Ovary (tissue), 9 donors: Measurements from ENCODE around the gene TPK1. TPM values are rescaled to one million over a fixed set of nuclear protein-coding genes. Genes with fewer than 3 reads are reported as not detected.
"Not testable (repeated sequence)": the region's sequence is repeated elsewhere in the genome, so short reads cannot be mapped to it uniquely, and the experiment has no call there.

Experiments
- DNase-seq, 5 donors: peaks; one replicate each; pipeline ENCODE4 v3.0.0-alpha.2; 2019 to 2020
- H3K27ac ChIP-seq, 2 donors: fragments of 200-600 bp; one replicate each; pipeline versions ENCODE4 v1.5.1 to v1.8.0; 2019 to 2022
- H3K27me3 ChIP-seq: fragments of 200-600 bp; one replicate; pipeline ENCODE4 v1.8.0; 2022
- H3K36me3 ChIP-seq: fragments of 200-600 bp; sonication (generic); one replicate; pipeline ENCODE4 v1.5.1; 2019
- H3K4me1 ChIP-seq: one replicate; pipeline ENCODE4 v1.8.1; 2013; ENCODE audit warnings: mild to moderate bottlenecking, moderate library complexity; ENCODE audit not compliant: insufficient read depth
- H3K4me3 ChIP-seq: fragments of 200-600 bp; sonication (generic); one replicate; pipeline ENCODE4 v1.5.1; 2017
- H3K9me3 ChIP-seq, 2 donors: fragments of 200-600 bp in 1 of 2; sonication (generic) in 1 of 2; one replicate each; pipeline versions ENCODE4 v1.5.1 to v1.8.1; 2013 to 2019; ENCODE audit warnings: mild to moderate bottlenecking in 1 of 2, moderate library complexity in 1 of 2
- EP300 ChIP-seq: sonication (generic); formaldehyde crosslinking; IDR thresholded peaks from one replicate; pipeline ENCODE4 v1.6.1; 2017; ENCODE audit warnings: antibody characterized with exemption
- POLR2A ChIP-seq: fragments of 450-650 bp; IDR thresholded peaks from one replicate; pipeline ENCODE4 v1.6.1; 2017; ENCODE audit warnings: antibody characterized with exemption, mild to moderate bottlenecking, moderate library complexity
- WGBS, 3 donors: extraction: QIAGEN DNeasy Blood & Tissue Kit in 1 of 3; methylation state at CpG; one replicate each; pipeline versions ENCODE4 v1.1.5 to v1.1.7; 2013 to 2017; 5-methylcytosine and 5-hydroxymethylcytosine counted together
- intact Hi-C, 4 donors: fragments of 100-400 bp; cut with DNase I; formaldehyde crosslinking; loops; one replicate each; pipeline versions ENCODE4 v1.11.0 to v1.15.1; 2022 to 2023
- polyA plus RNA-seq, 2 donors: library from polyadenylated mRNA; stranded (reverse); fragments of 200-250 nt in 1 of 2; fragments of 350-450 nt in 1 of 2; fragmentation: Illumina TruSeq in 1 of 2; extraction: RNeasy Lipid Tissue Mini Kit (QIAGEN cat#74804) in 1 of 2; gene quantifications; one replicate each; pipeline ENCODE4 v1.2.3, GENCODE V29; 2013 to 2014
- total RNA-seq, 7 donors: library from RNA; depleted of rRNA in 2 of 7; stranded (reverse); fragments of >200 nt in 2 of 7; fragmentation: NEBNext Ultra II Directional in 3 of 7; extraction: Animal tissue kit (Norgen Biotek cat#: 25700) in 3 of 7; gene quantifications; one replicate each; pipeline versions ENCODE4 v1.1.0 to v1.2.4, GENCODE V29; 2016 to 2023
- TF ChIP-seq, protein P1 (sequence below), 3 donors: fragments of 450-650 bp in 2 of 3; fragments of 200-600 bp in 1 of 3; IDR thresholded peaks; one replicate each; pipeline versions ENCODE4 v1.5.1 to v1.8.0; 2016 to 2022; ENCODE audit warnings: antibody characterized with exemption in 3 of 3, mild to moderate bottlenecking in 1 of 3
- donor health status: DM: no; HTN: no; CAD: no; lungs with moderate emphysema.
- donor health status: DM: no; HTN: no; CAD: no.
- donor health status: Bipolar disorder and iron deficiency.
- donor health status: DM: yes; HTN: yes; CAD: no.
- donor health status: DM: no; HTN: no; CAD: no.
- donor health status: DM: yes; HTN: yes; CAD: no.

TPK1 gene
- total and polyA plus RNA-seq, 9 donors: 3.2 to 13.1 (median 4.6) TPM

- Histone ChIP-seq H3K27ac (no peak overlapping the region), H3K27me3 (no peaks in the 10 kb centered on the region), H3K9me3 (no peaks in the 10 kb centered on the region), H3K4me1 (no peaks in the 10 kb centered on the region), H3K4me3 (no peak overlapping the region), H3K36me3 (no peaks in the 10 kb centered on the region)
- TF ChIP-seq POLR2A (no peak), EP300 (no peak)
- TF ChIP-seq, protein P1, sequence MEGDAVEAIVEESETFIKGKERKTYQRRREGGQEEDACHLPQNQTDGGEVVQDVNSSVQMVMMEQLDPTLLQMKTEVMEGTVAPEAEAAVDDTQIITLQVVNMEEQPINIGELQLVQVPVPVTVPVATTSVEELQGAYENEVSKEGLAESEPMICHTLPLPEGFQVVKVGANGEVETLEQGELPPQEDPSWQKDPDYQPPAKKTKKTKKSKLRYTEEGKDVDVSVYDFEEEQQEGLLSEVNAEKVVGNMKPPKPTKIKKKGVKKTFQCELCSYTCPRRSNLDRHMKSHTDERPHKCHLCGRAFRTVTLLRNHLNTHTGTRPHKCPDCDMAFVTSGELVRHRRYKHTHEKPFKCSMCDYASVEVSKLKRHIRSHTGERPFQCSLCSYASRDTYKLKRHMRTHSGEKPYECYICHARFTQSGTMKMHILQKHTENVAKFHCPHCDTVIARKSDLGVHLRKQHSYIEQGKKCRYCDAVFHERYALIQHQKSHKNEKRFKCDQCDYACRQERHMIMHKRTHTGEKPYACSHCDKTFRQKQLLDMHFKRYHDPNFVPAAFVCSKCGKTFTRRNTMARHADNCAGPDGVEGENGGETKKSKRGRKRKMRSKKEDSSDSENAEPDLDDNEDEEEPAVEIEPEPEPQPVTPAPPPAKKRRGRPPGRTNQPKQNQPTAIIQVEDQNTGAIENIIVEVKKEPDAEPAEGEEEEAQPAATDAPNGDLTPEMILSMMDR (IDR thresholded peaks at IDR 0.05): no peak
- 89 to 93% (median 91%) methylated on average over 1 of the region's 1 CpG for WGBS, 3 donors
- intact Hi-C loops: no loop called here
- DNase-seq: no peak
Observed at GRCh38 chr7:144579687-144580086, 256.2 kb downstream of the TPK1 start.

- no peak for DNase-seq
- H3K4me3 ChIP-seq: no peak overlapping the region
- H3K36me3 ChIP-seq: no peaks in the 10 kb centered on the region
- no peaks in the 10 kb centered on the region for H3K4me1 ChIP-seq
- no peak for TF ChIP-seq POLR2A
- TF ChIP-seq, protein P1 (IDR thresholded peaks at IDR 0.05): no peak
- no peak for TF ChIP-seq EP300
- H3K9me3 ChIP-seq: no peaks in the 10 kb centered on the region
- H3K27me3 ChIP-seq: no peaks in the 10 kb centered on the region
- intact Hi-C loops: no loop called here
- H3K27ac ChIP-seq: no peak overlapping the region
- 91 to 94% (median 92%) methylated on average over 3 of the region's 3 CpGs for WGBS, 3 donors
Observed at GRCh38 chr7:144575456-144575855, 260.4 kb downstream of the TPK1 start.

DNA sequence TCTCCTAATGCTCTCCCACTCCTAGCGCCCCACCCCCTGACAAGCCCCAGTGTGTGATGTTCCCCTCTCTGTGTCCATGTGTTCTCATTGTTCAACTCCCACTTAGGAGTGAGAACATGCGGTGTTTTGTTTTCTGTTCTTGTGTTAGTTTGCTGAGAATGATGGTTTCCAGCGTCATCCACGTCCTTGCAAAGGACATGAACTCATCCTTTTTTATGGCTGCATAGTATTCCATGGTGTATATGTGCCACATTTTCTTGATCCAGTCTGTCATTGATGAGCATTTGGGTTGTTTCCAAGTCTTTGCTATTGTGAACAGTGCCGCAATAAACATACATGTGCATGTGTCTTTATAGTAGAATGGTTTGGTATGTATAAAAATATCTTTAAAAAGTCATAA lies 261.1 kb downstream of the TPK1 start:
- WGBS, 3 donors: 94 to 97% (median 96%) methylated on average over 5 of the region's 5 CpGs

DNA sequence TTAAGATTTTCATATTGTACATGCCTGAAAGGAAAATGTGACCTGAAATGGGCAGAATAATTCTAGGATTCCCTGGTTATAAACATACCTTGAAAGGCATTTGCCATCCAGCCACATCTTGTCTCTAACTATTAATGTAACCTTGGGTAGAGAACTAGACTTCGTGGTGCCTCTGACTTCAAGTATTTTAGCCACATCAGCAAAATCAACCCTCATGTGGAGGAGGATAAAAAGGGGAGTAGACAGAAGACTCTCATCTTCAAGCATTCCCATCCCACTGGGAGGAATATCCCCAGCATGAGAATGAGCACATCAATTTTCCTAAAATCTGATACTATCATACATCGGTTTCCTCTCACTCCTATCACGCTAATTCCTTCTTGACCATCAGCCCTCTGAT lies 267.6 kb downstream of the TPK1 start:
- intact Hi-C loops: no loop called here
- Histone ChIP-seq H3K9me3 (no peaks in the 10 kb centered on the region), H3K27me3 (no peaks in the 10 kb centered on the region), H3K27ac (no peak overlapping the region), H3K4me3 (no peak overlapping the region), H3K4me1 (no peaks in the 10 kb centered on the region), H3K36me3 (no peaks in the 10 kb centered on the region)
- 60 to 69% (median 66%) methylated on average over 3 of the region's 3 CpGs for WGBS, 3 donors
- TF ChIP-seq POLR2A (no peak), EP300 (no peak)
- TF ChIP-seq, protein P1 (IDR thresholded peaks at IDR 0.05): no peak
- DNase-seq: no peak

More for the DNA sequence above, 261.1 kb downstream of the TPK1 start:
- DNase-seq, H3K27me3 ChIP-seq, H3K36me3 ChIP-seq, H3K4me3 ChIP-seq, H3K27ac ChIP-seq, H3K9me3 ChIP-seq, H3K4me1 ChIP-seq: not testable (repeated sequence)
- intact Hi-C loops: loop anchor here in 1 of 4 donors (5.0 kb wide), 1 partner anchor 728 kb away; no protein-coding TSS in a partner anchor

GRCh38 chr7:144565586-144565985 lies 270.3 kb downstream of the TPK1 start:
- no peak overlapping the region for H3K27ac ChIP-seq
- WGBS, 3 donors: 78 to 83% (median 80%) methylated on average over 4 of the region's 4 CpGs
- H3K4me1 ChIP-seq: no peaks in the 10 kb centered on the region
- no peaks in the 10 kb centered on the region for H3K27me3 ChIP-seq
- DNase-seq: no peak
- H3K9me3 ChIP-seq: no peaks in the 10 kb centered on the region
- TF ChIP-seq EP300 (no peak), POLR2A (no peak)
- H3K4me3 ChIP-seq: no peak overlapping the region
- intact Hi-C loops: no loop called here
- H3K36me3 ChIP-seq: no peaks in the 10 kb centered on the region

GRCh38 chr7:144549861-144550260 lies 286.0 kb downstream of the TPK1 start:
- Histone ChIP-seq H3K4me3 (no peak overlapping the region), H3K36me3 (no peaks in the 10 kb centered on the region), H3K27me3 (no peaks in the 10 kb centered on the region), H3K9me3 (no peaks in the 10 kb centered on the region), H3K27ac (no peak overlapping the region), H3K4me1 (no peaks in the 10 kb centered on the region)
- TF ChIP-seq POLR2A (no peak), EP300 (no peak)
- TF ChIP-seq, protein P1 (IDR thresholded peaks at IDR 0.05): no peak
- WGBS, 3 donors: 92 to 95% (median 93%) methylated on average over 7 of the region's 7 CpGs
- intact Hi-C loops: no loop called here
- DNase-seq: no peak
